ENCODE data around the gene CASP8. TPM values are rescaled to one million over a fixed set of nuclear protein-coding genes. Genes with fewer than 3 reads are reported as not detected.

CASP8 gene
- total and polyA plus RNA-seq, 2 donors (not counting 3 experiments of a cell fraction or from before 2014, with no cell fraction given) = 5.3 to 5.8 TPM

GRCh38 chr2:201313362-201313761 lies 53.0 kb downstream of the CASP8 start:
- H3K9ac ChIP-seq (replicated peaks; ENCODE audit: extremely low read depth, insufficient read depth, low read length) = no peak overlapping the region
- intact Hi-C loops (cut with micrococcal nuclease) (no loop called here), dilution Hi-C loops (cut with MboI; ENCODE audit: extremely low pct_ligation_motif_present, low sequenced_read_pairs) (no loop called here)
- no TSS peak for BruUV-seq (replicated peaks)
- H3K9me1 ChIP-seq (replicated peaks; ENCODE audit: control insufficient read depth, extremely low read depth, insufficient read depth, low read length) = no peaks in the 10 kb centered on the region
- no peaks in the 10 kb centered on the region for H3K9me3 ChIP-seq (replicated peaks; ENCODE audit: control insufficient read depth, insufficient read depth, low read length)
- CTCF ChIA-PET = interaction anchor here (1.1 to 1.5 kb wide), 2 partner anchors 10 to 12 kb away, joined by 3 to 4 read pairs; no protein-coding TSS in a partner anchor
- no peak overlapping the region for H3K27ac ChIP-seq (ENCODE audit: insufficient read depth, low read depth, low read length)
- H3K27me3 ChIP-seq (ENCODE audit: control insufficient read depth in 2 of 2, insufficient read depth in 2 of 2, low read length in 2 of 2) = no peaks in the 10 kb centered on the region
- DNase-seq (ENCODE audit: low read depth, low spot score) = no peak
- no peak for FAIRE-seq
- H3K79me2 ChIP-seq (ENCODE audit: control insufficient read depth, insufficient read depth, low read length) = no peaks in the 10 kb centered on the region
- no peak overlapping the region for H3K4me3 ChIP-seq (replicated peaks in 1 of 3; ENCODE audit: insufficient read depth in 1 of 3, low read depth in 1 of 3, low read length in 3 of 3)
- no peak overlapping the region for H3K4me2 ChIP-seq (ENCODE audit: insufficient read depth, low read length)
- no peaks in the 10 kb centered on the region for H3K36me3 ChIP-seq (ENCODE audit: control insufficient read depth in 2 of 2, extremely low read depth in 1 of 2, insufficient read depth in 2 of 2, low read length in 2 of 2)
- H3K4me1 ChIP-seq (ENCODE audit: control insufficient read depth, extremely low read depth, insufficient read depth, low read length) = no peaks in the 10 kb centered on the region
- no peaks in the 10 kb centered on the region for H4K20me1 ChIP-seq (replicated peaks; ENCODE audit: control insufficient read depth, extremely low read depth, insufficient read depth, low read length)
- H2AFZ ChIP-seq (ENCODE audit: low read depth, low read length) = no peak overlapping the region
- POLR2A ChIA-PET = no interaction called here
- no peak for TF ChIP-seq GATA2 (IDR thresholded peaks at IDR 0.05; ENCODE audit: insufficient read depth, insufficient read length, low read depth, low read length)
- TF ChIP-seq FOS (IDR thresholded peaks at IDR 0.05; ENCODE audit: borderline replicate concordance, insufficient read depth, low read length) = no peak
- TF ChIP-seq POLR2A (IDR thresholded peaks at IDR 0.05; ENCODE audit: low read depth, low read length) = no peak
- TF ChIP-seq JUN (IDR thresholded peaks at IDR 0.05; ENCODE audit: borderline replicate concordance, insufficient read depth, insufficient read length, low read depth) = no peak
- no peak for TF ChIP-seq CTCF (IDR thresholded peaks at IDR 0.05; ENCODE audit: extremely low read depth in 1 of 2, insufficient read depth in 1 of 2, low read depth in 1 of 2, low read length in 2 of 2)
- TF ChIP-seq EZH2 (IDR thresholded peaks at IDR 0.05; ENCODE audit: borderline replicate concordance, low read depth, low read length, severe bottlenecking) = no peak
- TF ChIP-seq MAX (IDR thresholded peaks at IDR 0.05; ENCODE audit: insufficient read depth, insufficient read length) = no peak
- no peak for TF ChIP-seq MYC (IDR thresholded peaks at IDR 0.05; ENCODE audit: low read depth, low read length)
- TF ChIP-seq POLR2AphosphoS5 (IDR thresholded peaks at IDR 0.05; ENCODE audit: insufficient read depth, low read depth, low read length) = no peak
